ENCODE measurements around the gene BRINP1. TPM values are rescaled to one million over a fixed set of nuclear protein-coding genes. Genes with fewer than 3 reads are reported as not detected.

The BRINP1 gene
- total and polyA plus RNA-seq, 2 of the 8 experiments (the other 6 are each of a cell fraction or from before 2014, with no cell fraction given), result 19.5 to 20.5 TPM

GRCh38 chr9:119255116-119255515, 114.1 kb downstream of the BRINP1 start:
- WGBS, 2 experiments (ENCODE audit: extremely low coverage in 1 of 2, insufficient coverage in 1 of 2, insufficient read length in 1 of 2, insufficient replicate concordance in 2 of 2, low coverage in 1 of 2, low lambda C conversion rate in 2 of 2, missing lambda C conversion rate in 1 of 2), result 74% methylated on average over 3 of the region's 3 CpGs; no CpG with 5 or more reads in 1 of the 2 experiments
- POLR2A ChIA-PET (ENCODE audit: partially characterized antibody), result no interaction called here

More at GRCh38 chr9:119255116-119255515, 114.1 kb downstream of the BRINP1 start:
- Histone ChIP-seq H3K23me2 (ENCODE audit: low read depth, low read length) (no peaks in the 10 kb centered on the region), H4K20me1 (replicated peaks in 1 of 2; ENCODE audit: control insufficient read depth in 1 of 2, insufficient read depth in 2 of 2, low read length in 2 of 2) (peaks cover 0 to 6% of the 10 kb centered on the region in 2 experiments), H3K27me3 (replicated peaks in 1 of 4; ENCODE audit: control insufficient read depth in 3 of 4, extremely low read depth in 1 of 4, insufficient read depth in 3 of 4, low read length in 3 of 4) (no peaks in the 10 kb centered on the region), H3K27ac (ENCODE audit: low read depth, low read length) (no peak overlapping the region), H2BK15ac (ENCODE audit: low read length) (no peak overlapping the region), H3K79me1 (ENCODE audit: low read depth, low read length) (peaks cover 2% of the 10 kb centered on the region; the same call in 1 of the 2 replicates), H2BK5ac (ENCODE audit: low read depth, low read length) (no peak overlapping the region), H2AK5ac (ENCODE audit: low read depth, low read length) (no peak overlapping the region), H3K4me1 (replicated peaks in 1 of 4; ENCODE audit: control insufficient read depth in 3 of 4, insufficient read depth in 4 of 4, low read length in 3 of 4) (peaks cover 0 to 3% (median 0%) of the 10 kb centered on the region in 4 experiments; a peak in 2 of 7 replicates), H3K9ac (replicated peaks in 1 of 4; ENCODE audit: extremely low read depth in 1 of 4, low read depth in 3 of 4, low read length in 3 of 4) (no peak overlapping the region), H3K36me3 (ENCODE audit: control insufficient read depth in 2 of 4, insufficient read depth in 4 of 4, low read length in 3 of 4) (no peaks in the 10 kb centered on the region), H4K91ac (replicated peaks; ENCODE audit: insufficient read length, low read length) (no peak overlapping the region), H3K56ac (replicated peaks; ENCODE audit: insufficient read length, low read depth, low read length) (no peak overlapping the region), H2BK12ac (ENCODE audit: low read depth, low read length) (no peak overlapping the region), H3K14ac (ENCODE audit: insufficient read length) (no peak overlapping the region), H2BK20ac (ENCODE audit: low read length) (no peak overlapping the region), H2BK120ac (replicated peaks; ENCODE audit: low read depth, low read length) (no peak overlapping the region), H4K5ac (ENCODE audit: insufficient read length, low read depth, low read length) (no peak overlapping the region), H3K4me3 (ENCODE audit: extremely low read depth in 1 of 4, insufficient read depth in 2 of 4, low read depth in 3 of 4, low read length in 4 of 4) (no peak overlapping the region), H2AFZ (ENCODE audit: low read length) (no peak overlapping the region), H3K79me2 (ENCODE audit: control insufficient read depth in 1 of 2, insufficient read depth in 2 of 2, low read length in 2 of 2) (peaks cover 0 to 11% of the 10 kb centered on the region in 2 experiments; a peak in 2 of 4 replicates), H3K23ac (ENCODE audit: insufficient read length) (no peak overlapping the region), H3K4ac (replicated peaks; ENCODE audit: insufficient read length, low read depth, low read length) (no peak overlapping the region), H3K4me2 (ENCODE audit: insufficient read depth in 1 of 2, low read depth in 2 of 2, low read length in 2 of 2) (no peak overlapping the region), H4K8ac (ENCODE audit: extremely low read depth, insufficient read depth, low read length) (no peak overlapping the region), H3K9me3 (ENCODE audit: insufficient read depth in 2 of 2, low read depth in 1 of 2, low read length in 1 of 2) (no peaks in the 10 kb centered on the region), H3K18ac (ENCODE audit: extremely low read depth, low read length) (no peak overlapping the region)
- DNase-seq (ENCODE audit: low read depth in 1 of 2, low spot score in 2 of 2) (no peak), FAIRE-seq (no peak)
- CTCF ChIA-PET (ENCODE audit: partially characterized antibody), result interaction anchor here (0.6 kb wide), 1 partner anchor 1086 kb away, joined by 4 read pairs; no protein-coding TSS in a partner anchor
- TF ChIP-seq TAF7 (optimal IDR thresholded peaks at IDR 0.05; ENCODE audit: borderline replicate concordance, low read depth, low read length) (no peak), RBBP5 (IDR thresholded peaks at IDR 0.05; ENCODE audit: borderline replicate concordance, low read depth, low read length) (no peak), RXRA (IDR thresholded peaks at IDR 0.05; ENCODE audit: insufficient read depth, low read depth, low read length) (no peak), KDM4A (IDR thresholded peaks at IDR 0.05; ENCODE audit: low read depth, low read length, severe bottlenecking) (no peak)
